HCT116 (cell line): Measurements from ENCODE around the gene IQCM.

Source experiments
- CEBPB ChIP-seq: IDR thresholded peaks from 2 replicates; pipeline ENCODE4 v1.6.1; 2012; ENCODE audit warnings: low read depth
- CTCF ChIP-seq, 3 experiments: fragments of 200-600 bp in 1 of 3; sonication (generic) in 1 of 3; IDR thresholded peaks in 2 of 3; conservative IDR thresholded peaks in 1 of 3; 2 replicates each; pipeline ENCODE4 v1.5.1; 2012 to 2017; ENCODE audit warnings: low read depth in 2 of 3, low read length in 2 of 3, antibody characterized with exemption in 1 of 3, borderline replicate concordance in 1 of 3, control low read depth in 1 of 3, mild to moderate bottlenecking in 1 of 3, mixed read lengths in 1 of 3, mixed run types in 1 of 3, moderate library complexity in 1 of 3; ENCODE audit not compliant: insufficient read depth in 1 of 3
- EZH2 ChIP-seq: fragments of 200-600 bp; sonication (generic); IDR thresholded peaks from 2 replicates; pipeline ENCODE4 v1.6.1; 2017; ENCODE audit warnings: antibody characterized with exemption, mixed run types
- JUND ChIP-seq: IDR thresholded peaks from 2 replicates; pipeline ENCODE4 v1.6.1; 2012
- MAX ChIP-seq: IDR thresholded peaks from 2 replicates; pipeline ENCODE4 v1.6.1; 2012
- POLR2A ChIP-seq: IDR thresholded peaks from 2 replicates; pipeline ENCODE4 v1.7.0; 2011; ENCODE audit warnings: borderline replicate concordance; ENCODE audit not compliant: insufficient read depth, insufficient read length; ENCODE audit errors: extremely low read depth
- POLR2AphosphoS5 ChIP-seq: IDR thresholded peaks from 2 replicates; pipeline ENCODE4 v1.6.1; 2011; ENCODE audit warnings: mild to moderate bottlenecking, low read depth, low read length, moderate library complexity
- ZFX ChIP-seq: fragments of 450-650 bp; IDR thresholded peaks from 2 replicates; pipeline ENCODE4 v1.6.1; 2017

- no peak for TF ChIP-seq POLR2AphosphoS5
- TF ChIP-seq CTCF (IDR thresholded peaks at IDR 0.05 in 2 of 3, conservative IDR thresholded peaks at IDR 0.05 in 1 of 3; ENCODE audit: borderline replicate concordance in 1 of 3, insufficient read depth in 1 of 3, low read depth in 2 of 3, low read length in 2 of 3) = no peak
- no peak for TF ChIP-seq MAX
- TF ChIP-seq CEBPB = no peak
- TF ChIP-seq JUND = no peak
- no peak for TF ChIP-seq POLR2A
- no peak for TF ChIP-seq EZH2
- no peak for TF ChIP-seq ZFX
Observed at GRCh38 chr4:149345424-149345823, 470.2 kb downstream of the IQCM start.
